H1 (cell line): ENCODE measurements around the gene ZC3H14. TPM values are rescaled to one million over a fixed set of nuclear protein-coding genes. Genes with fewer than 3 reads are reported as not detected.

Experiments used
- CTCF ChIA-PET: fragments of 300-600 bp; sonication (Branson Sonifier 250); formaldehyde crosslinking; loops from one replicate; lab custom pipeline; 2021; ENCODE audit not compliant: partially characterized antibody; lab: Charles Lee
- POLR2A ChIA-PET: fragments of 300-600 bp; sonication (Branson Sonifier 250); formaldehyde crosslinking; loops from one replicate; lab custom pipeline; 2021; ENCODE audit warnings: inconsistent platforms; ENCODE audit not compliant: partially characterized antibody; lab: Charles Lee
- DNase-seq, 2 experiments: peaks; one replicate each; pipeline versions ENCODE4 v3.0.0 to v3.0.0-alpha.2; 2010 to 2022; ENCODE audit warnings: low spot score in 2 of 2, low read depth in 1 of 2, mixed read lengths in 1 of 2
- FAIRE-seq: peaks from 2 replicates; lab custom pipeline; 2011; peaks lifted over from hg19 to GRCh38; lab: Jason Lieb, UNC
- H2AFZ ChIP-seq: 2 replicates; pipeline ENCODE4 v1.8.1; 2012; ENCODE audit warnings: low read length, inconsistent platforms
- H2AK5ac ChIP-seq: 2 replicates; pipeline ENCODE4 v1.6.1; 2013; ENCODE audit warnings: low read depth, low read length
- H2BK120ac ChIP-seq: replicated peaks from 2 replicates; pipeline ENCODE3; 2013; ENCODE audit warnings: low read depth, low read length, inconsistent platforms
- H2BK12ac ChIP-seq: 2 replicates; pipeline ENCODE4 v1.6.1; 2013; ENCODE audit warnings: low read depth, low read length
- H2BK15ac ChIP-seq: 2 replicates; pipeline ENCODE4 v1.6.1; 2013; ENCODE audit warnings: low read length
- H2BK20ac ChIP-seq: 2 replicates; pipeline ENCODE4 v1.6.1; 2013; ENCODE audit warnings: low read length
- H2BK5ac ChIP-seq: 2 replicates; pipeline ENCODE4 v1.6.1; 2013; ENCODE audit warnings: low read depth, low read length
- H3K14ac ChIP-seq: 2 replicates; pipeline ENCODE4 v1.6.1; 2013; ENCODE audit warnings: inconsistent platforms; ENCODE audit not compliant: insufficient read length
- H3K18ac ChIP-seq: 2 replicates; pipeline ENCODE4 v1.6.1; 2013; ENCODE audit warnings: low read length; ENCODE audit errors: extremely low read depth
- H3K23ac ChIP-seq: 2 replicates; pipeline ENCODE4 v1.6.1; 2013; ENCODE audit warnings: inconsistent platforms; ENCODE audit not compliant: insufficient read length
- H3K23me2 ChIP-seq: 2 replicates; pipeline ENCODE4 v1.6.1; 2013; ENCODE audit warnings: low read depth, low read length
- H3K27ac ChIP-seq: 2 replicates; pipeline ENCODE4 v1.6.1; 2011; ENCODE audit warnings: low read depth, low read length, inconsistent platforms
- H3K27me3 ChIP-seq, 4 experiments: replicated peaks in 1 of 4; 1 replicate in 1 of 4; 2 replicates in 3 of 4; pipeline versions ENCODE4 v1.6.1 to v1.8.1; 2011 to 2013; ENCODE audit warnings: low read length in 3 of 4, mild to moderate bottlenecking in 3 of 4, inconsistent platforms in 2 of 4, mixed read lengths in 2 of 4, moderate library complexity in 1 of 4; ENCODE audit not compliant: control insufficient read depth in 3 of 4, insufficient read depth in 3 of 4; ENCODE audit errors: extremely low read depth in 1 of 4
- H3K36me3 ChIP-seq, 4 experiments: 2 replicates each; pipeline versions ENCODE4 v1.6.1 to v1.8.1; 2011 to 2013; ENCODE audit warnings: mild to moderate bottlenecking in 4 of 4, low read length in 3 of 4, moderate library complexity in 2 of 4, control low read depth in 1 of 4, inconsistent platforms in 1 of 4; ENCODE audit not compliant: insufficient read depth in 4 of 4, control insufficient read depth in 2 of 4
- H3K4ac ChIP-seq: replicated peaks from 2 replicates; pipeline ENCODE3; 2013; ENCODE audit warnings: low read length, low read depth, mixed read lengths, inconsistent platforms; ENCODE audit not compliant: insufficient read length
- H3K4me1 ChIP-seq, 4 experiments: replicated peaks in 1 of 4; 1 replicate in 1 of 4; 2 replicates in 3 of 4; pipeline versions ENCODE4 v1.6.1 to v1.8.1; 2011 to 2013; ENCODE audit warnings: low read length in 3 of 4, inconsistent platforms in 2 of 4, mixed read lengths in 1 of 4; ENCODE audit not compliant: insufficient read depth in 4 of 4, control insufficient read depth in 3 of 4
- H3K4me2 ChIP-seq, 2 experiments: 2 replicates each; pipeline versions ENCODE4 v1.6.1 to v1.8.1; 2011 to 2013; ENCODE audit warnings: low read depth in 2 of 2, low read length in 2 of 2, control low read depth in 1 of 2, inconsistent platforms in 1 of 2, mild to moderate bottlenecking in 1 of 2; ENCODE audit not compliant: insufficient read depth in 1 of 2
- H3K4me3 ChIP-seq, 4 experiments: fragments of 200-600, 300-600 bp in 1 of 4; sonication (generic), shearing (Covaris generic), sonication (Bioruptor Twin) in 1 of 4; 2 replicates each; pipeline versions ENCODE4 v1.5.1 to v1.8.1; 2011 to 2016; ENCODE audit warnings: low read length in 4 of 4, low read depth in 3 of 4, control low read depth in 2 of 4, inconsistent platforms in 2 of 4, mild to moderate bottlenecking in 2 of 4, mixed read lengths in 1 of 4, moderate library complexity in 1 of 4; ENCODE audit not compliant: insufficient read depth in 2 of 4; ENCODE audit errors: extremely low read depth in 1 of 4
- H3K56ac ChIP-seq: replicated peaks from 2 replicates; pipeline ENCODE3; 2013; ENCODE audit warnings: low read depth, mild to moderate bottlenecking, mixed read lengths, low read length, inconsistent platforms; ENCODE audit not compliant: insufficient read length
- H3K79me1 ChIP-seq: 2 replicates; pipeline ENCODE4 v1.6.1; 2013; ENCODE audit warnings: low read depth, low read length, control low read depth
- H3K79me2 ChIP-seq, 2 experiments: 2 replicates each; pipeline versions ENCODE4 v1.6.1 to v1.8.1; 2012 to 2013; ENCODE audit warnings: low read length in 2 of 2, mild to moderate bottlenecking in 2 of 2, inconsistent platforms in 1 of 2; ENCODE audit not compliant: insufficient read depth in 2 of 2, control insufficient read depth in 1 of 2
- H3K9ac ChIP-seq, 4 experiments: replicated peaks in 1 of 4; 1 replicate in 1 of 4; 2 replicates in 3 of 4; pipeline versions ENCODE4 v1.6.1 to v1.8.1; 2011 to 2013; ENCODE audit warnings: low read depth in 3 of 4, low read length in 3 of 4, control low read depth in 2 of 4, mild to moderate bottlenecking in 2 of 4, moderate library complexity in 2 of 4, inconsistent platforms in 1 of 4; ENCODE audit errors: extremely low read depth in 1 of 4
- H3K9me3 ChIP-seq, 2 experiments: 2 replicates each; pipeline versions ENCODE4 v1.6.1 to v1.8.1; 2012 to 2013; ENCODE audit warnings: mild to moderate bottlenecking in 2 of 2, moderate library complexity in 2 of 2, control low read depth in 1 of 2, inconsistent platforms in 1 of 2, low read depth in 1 of 2, low read length in 1 of 2, mixed read lengths in 1 of 2; ENCODE audit not compliant: insufficient read depth in 2 of 2
- H4K20me1 ChIP-seq, 2 experiments: replicated peaks in 1 of 2; 2 replicates each; pipeline versions ENCODE3 to v1.8.1; 2011 to 2013; ENCODE audit warnings: inconsistent platforms in 2 of 2, low read length in 2 of 2, mild to moderate bottlenecking in 1 of 2; ENCODE audit not compliant: insufficient read depth in 2 of 2, control insufficient read depth in 1 of 2
- H4K5ac ChIP-seq: 2 replicates; pipeline ENCODE4 v1.6.1; 2013; ENCODE audit warnings: low read length, low read depth, mixed read lengths, inconsistent platforms; ENCODE audit not compliant: insufficient read length
- H4K8ac ChIP-seq: 2 replicates; pipeline ENCODE4 v1.8.0; 2013; ENCODE audit warnings: mild to moderate bottlenecking, moderate library complexity, low read length, inconsistent platforms; ENCODE audit not compliant: insufficient read depth; ENCODE audit errors: extremely low read depth
- H4K91ac ChIP-seq: replicated peaks from 2 replicates; pipeline ENCODE3; 2013; ENCODE audit warnings: low read length, mixed read lengths, inconsistent platforms; ENCODE audit not compliant: insufficient read length
- SIRT6 ChIP-seq: IDR thresholded peaks from one replicate; pipeline ENCODE4 v1.7.1; 2012; ENCODE audit warnings: low read length, inconsistent platforms
- whole genome bisulfite sequencing, 2 experiments: shearing (Covaris generic) in 1 of 2; methylation state at CpG; one replicate each; pipeline versions ENCODE4 v1.1.6 to v1.1.7; 2013 to 2015; ENCODE audit warnings: low lambda C conversion rate in 2 of 2, mixed read lengths in 2 of 2, inconsistent platforms in 1 of 2, low coverage in 1 of 2, missing lambda C conversion rate in 1 of 2; ENCODE audit not compliant: insufficient replicate concordance in 2 of 2, insufficient coverage in 1 of 2, insufficient read length in 1 of 2; ENCODE audit errors: extremely low coverage in 1 of 2, missing lambda C conversion rate in 1 of 2; 5-methylcytosine and 5-hydroxymethylcytosine counted together
- polyA plus RNA-seq, 7 experiments: library from polyadenylated mRNA; depleted of rRNA in 3 of 7; stranded (reverse) in 5 of 7; unstranded in 2 of 7; fragments of >200 nt in 5 of 7; fragments of 200-250 nt in 2 of 7; gene quantifications; 1 replicate in 5 of 7; 2 replicates in 1 of 7; 4 replicates in 1 of 7; pipeline versions ENCODE4 v1.2.1 to v1.2.3, GENCODE V29; 2011 to 2013; ENCODE audit warnings: missing spikeins in 2 of 7, mixed read lengths in 2 of 7
- total RNA-seq: library from RNA; stranded (reverse); fragmentation: NEBNext Ultra II Directional; extraction: Animal tissue kit (Norgen Biotek cat#: 25700); gene quantifications from 2 replicates; pipeline ENCODE4 v1.2.1, GENCODE V29; 2021

ZC3H14 gene
- total and polyA plus RNA-seq, 2 of the 8 experiments (the other 6 are each of a cell fraction or from before 2014, with no cell fraction given), result 86.0 to 99.1 TPM

- WGBS, 2 experiments, result 92% methylated on average over 6 of the region's 6 CpGs; no CpG with 5 or more reads in 1 of the 2 experiments
- no peak overlapping the region for H4K91ac ChIP-seq
- no peak overlapping the region for H2BK15ac ChIP-seq
- no peak overlapping the region for H3K14ac ChIP-seq
- no peak overlapping the region for H3K18ac ChIP-seq
- no peak overlapping the region for H3K56ac ChIP-seq
- H4K5ac ChIP-seq, result no peak overlapping the region
- TF ChIP-seq SIRT6, result no peak
- TF ChIP-seq, all 59 proteins: peak for 0
- Histone ChIP-seq H3K36me3 (peaks cover 0 to 17% (median under 1%) of the 10 kb centered on the region in 4 experiments; a peak in 5 of 8 replicates), H4K8ac (no peak overlapping the region), H2BK12ac (no peak overlapping the region), H2AK5ac (no peak overlapping the region), H3K79me1 (no peaks in the 10 kb centered on the region; the same call in 1 of the 2 replicates), H3K4me1 (no peaks in the 10 kb centered on the region), H2BK5ac (no peak overlapping the region), H3K9ac (no peak overlapping the region), H3K4ac (no peak overlapping the region), H3K79me2 (peaks cover 0 to 8% of the 10 kb centered on the region in 2 experiments; a peak in 1 of 4 replicates), H3K23ac (no peak overlapping the region), H2BK20ac (no peak overlapping the region), H3K4me3 (no peak overlapping the region), H3K9me3 (no peaks in the 10 kb centered on the region), H2AFZ (no peak overlapping the region), H3K4me2 (no peak overlapping the region), H3K23me2 (no peaks in the 10 kb centered on the region), H3K27ac (no peak overlapping the region), H3K27me3 (no peaks in the 10 kb centered on the region), H2BK120ac (no peak overlapping the region), H4K20me1 (peaks cover 0 to 2% of the 10 kb centered on the region in 2 experiments)
- ChIA-PET CTCF (no interaction called here), POLR2A (no interaction called here)
- FAIRE-seq (no peak), DNase-seq (no peak)
These were observed 19.7 kb upstream of the ZC3H14 start for GRCh38 chr14:88542857-88543795.
